Tibial nerve (tissue), 3 donors: ENCODE results near the gene PKP4.

Source experiments
- CTCF ChIP-seq, 5 experiments: fragments of 200-600 bp in 3 of 5; fragments of 450-650 bp in 2 of 5; sonication (generic) in 3 of 5; IDR thresholded peaks; one replicate each; pipeline ENCODE4 v1.5.1; 2016 to 2019; ENCODE audit warnings: antibody characterized with exemption in 5 of 5, mild to moderate bottlenecking in 3 of 5, moderate library complexity in 2 of 5
- POLR2A ChIP-seq, 2 donors: fragments of 450-650 bp; IDR thresholded peaks; one replicate each; pipeline ENCODE4 v1.6.1; 2017; ENCODE audit warnings: antibody characterized with exemption in 2 of 2, mild to moderate bottlenecking in 2 of 2, moderate library complexity in 2 of 2

GRCh38 chr2:158634627-158635026, 177.9 kb downstream of the PKP4 start:
- no peak for TF ChIP-seq CTCF (IDR thresholded peaks at IDR 0.05)
- no peak for TF ChIP-seq POLR2A (IDR thresholded peaks at IDR 0.05)
